Measurements from ENCODE around the gene RNH1. TPM values are rescaled to one million over a fixed set of nuclear protein-coding genes. Genes with fewer than 3 reads are reported as not detected.

RNH1 gene
- total RNA-seq, 1 donor from 2014 or later, result 306 TPM

DNA sequence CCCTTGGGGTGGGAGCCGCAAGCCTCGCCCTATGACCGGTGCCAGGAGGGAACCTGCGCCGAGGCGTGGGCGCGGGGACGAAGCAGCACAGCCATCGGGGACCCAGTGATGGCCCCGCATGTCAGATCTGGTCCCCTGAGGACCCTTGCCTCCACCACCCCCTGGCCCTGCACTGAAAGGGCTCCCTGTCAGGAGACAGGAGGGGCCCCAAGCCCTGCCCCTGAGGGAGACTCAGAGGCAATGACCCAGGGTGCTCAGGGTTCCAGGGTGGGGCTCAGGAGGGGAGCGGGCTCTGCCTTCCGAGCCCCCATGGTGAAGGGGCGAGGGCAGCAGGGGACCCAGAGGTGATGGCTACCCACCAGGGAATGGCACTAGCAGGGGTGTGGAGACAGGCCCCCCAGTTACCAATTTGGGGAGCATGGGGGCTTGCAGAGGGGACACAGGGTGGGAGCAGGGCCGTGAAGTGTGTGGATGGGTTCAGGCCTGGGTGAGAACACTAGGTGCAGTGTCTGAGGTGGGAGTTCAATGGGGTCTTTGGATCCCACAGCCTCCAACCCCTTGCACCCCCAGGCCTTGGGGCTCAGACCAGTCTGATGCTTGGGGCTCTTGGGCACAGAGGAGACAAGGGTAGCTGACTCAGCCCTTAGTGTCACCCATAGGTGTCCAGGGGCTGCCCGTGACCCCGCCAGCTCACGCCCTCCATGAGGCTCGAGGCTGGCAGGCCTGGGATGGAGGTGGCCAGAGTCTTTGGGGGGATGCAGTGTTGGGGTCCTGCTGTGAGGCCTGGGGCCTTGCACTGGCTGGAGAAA, 30.8 kb upstream of the RNH1 start:
- no peak for DNase-seq (ENCODE audit: low read depth, low spot score)

DNA sequence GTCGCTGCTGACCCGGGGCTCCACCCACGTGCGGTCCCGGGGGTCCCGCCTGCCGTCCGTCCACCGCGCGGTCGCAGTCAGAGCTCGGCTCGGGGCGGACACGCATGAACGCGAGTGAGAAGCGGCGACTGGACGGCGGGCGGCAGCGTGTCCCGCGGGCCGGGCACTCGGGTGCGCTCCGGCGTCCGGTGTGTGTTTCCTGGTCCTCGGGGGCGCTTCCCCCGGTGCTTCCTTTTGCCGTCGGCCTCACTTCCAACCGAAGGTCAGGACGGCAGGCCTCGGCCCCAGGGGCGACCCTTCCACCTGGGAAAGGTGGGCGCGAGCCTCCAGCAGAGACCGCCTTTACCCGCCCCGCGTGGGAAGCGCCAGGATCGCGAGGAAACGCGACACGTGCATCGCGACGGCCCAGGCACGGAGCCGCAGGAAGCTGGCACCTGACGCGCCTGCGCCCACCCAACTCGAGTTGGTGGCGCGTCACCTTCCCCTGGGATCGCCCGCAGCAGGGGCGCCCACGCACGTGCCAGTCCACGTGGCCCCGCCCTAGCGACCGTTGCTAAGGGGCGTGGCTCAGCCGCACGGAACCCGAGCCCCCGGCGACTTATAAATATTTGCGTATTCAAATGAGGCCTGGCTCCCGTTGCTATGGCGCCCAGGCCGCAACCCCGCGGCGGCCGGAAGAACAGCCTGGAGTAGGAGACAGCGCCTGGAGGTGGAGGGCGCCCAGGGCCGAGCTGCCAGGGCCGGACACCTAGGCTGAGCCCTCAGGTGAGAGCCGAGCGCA, 30.0 kb upstream of the RNH1 start, which contains the start of gene LRRC56:
TSS of gene LRRC56 (plus strand) at position 687 of the 781 bp plus-strand sequence. CDS start 3,158 bp downstream, outside the sequence.
- DNase-seq (ENCODE audit: low read depth, low spot score), result no peak

DNA sequence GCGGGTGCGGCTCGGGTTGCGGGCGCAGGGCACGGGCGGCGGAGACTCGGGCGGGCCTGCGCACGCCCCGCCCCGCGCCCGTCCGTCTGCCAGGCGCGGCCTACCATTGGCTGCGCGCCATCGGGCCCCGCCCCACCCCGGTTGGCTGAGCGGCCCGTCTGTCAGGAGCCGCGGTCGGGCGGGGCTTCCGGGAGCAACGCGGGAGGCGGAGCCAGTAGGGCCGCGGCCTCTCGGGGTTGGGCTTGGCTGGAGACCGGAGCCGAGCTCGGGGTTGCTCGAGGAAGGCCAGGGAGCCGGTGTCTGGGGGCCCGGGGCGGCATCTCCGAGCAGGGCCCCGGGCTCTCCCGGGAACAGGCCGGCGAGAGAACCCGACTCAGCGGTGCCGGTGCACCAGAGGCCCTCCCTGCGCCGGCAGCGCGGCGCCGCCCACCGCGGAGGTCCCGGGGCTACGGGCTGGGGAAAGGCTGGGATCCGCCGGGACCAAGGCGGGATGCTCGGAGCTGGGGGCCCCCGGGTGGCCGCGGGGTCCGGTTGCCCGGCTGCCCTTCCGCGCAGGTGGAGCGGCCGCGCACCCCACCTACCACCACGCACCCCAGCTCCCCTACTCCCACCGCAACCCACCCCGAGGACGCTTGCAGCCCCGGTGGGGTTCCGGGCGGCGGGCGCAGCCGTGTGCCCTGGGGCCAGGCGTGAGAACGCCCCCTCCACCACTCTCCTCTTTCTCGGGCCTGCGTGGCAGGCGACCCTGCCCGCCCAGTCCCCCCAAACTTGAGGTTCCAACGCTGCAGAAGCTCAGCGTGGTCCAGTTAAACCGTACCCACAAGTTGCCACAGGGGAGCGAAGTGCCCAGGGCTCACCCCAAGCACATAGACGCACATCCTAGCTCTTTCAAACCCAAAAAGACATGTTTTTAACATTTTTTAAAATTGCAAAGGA, 28.7 kb upstream of the RNH1 start, which contains the start of gene HRAS:
TSS of gene HRAS (minus strand) at position 58 of the 936 bp plus-strand sequence.
- DNase-seq (ENCODE audit: low read depth, low spot score), result peak; percentile 80

DNA sequence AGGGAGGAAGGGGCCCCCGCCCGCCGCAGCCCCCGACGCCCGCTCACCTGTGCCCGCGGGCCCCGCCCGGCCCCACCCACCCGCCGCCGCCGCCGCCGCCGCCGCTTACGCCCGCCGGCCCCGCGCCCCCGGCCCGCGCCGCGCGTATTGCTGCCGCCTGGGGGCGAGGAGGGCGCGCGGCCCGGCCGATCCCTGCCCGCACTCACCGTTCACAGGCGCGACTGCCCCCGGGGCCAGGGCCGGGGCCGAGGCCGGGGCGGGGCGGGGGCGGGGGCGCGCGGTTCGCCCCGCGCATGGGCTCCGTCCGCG, 28.1 kb upstream of the RNH1 start:
- DNase-seq (ENCODE audit: low read depth, low spot score), result no peak

DNA sequence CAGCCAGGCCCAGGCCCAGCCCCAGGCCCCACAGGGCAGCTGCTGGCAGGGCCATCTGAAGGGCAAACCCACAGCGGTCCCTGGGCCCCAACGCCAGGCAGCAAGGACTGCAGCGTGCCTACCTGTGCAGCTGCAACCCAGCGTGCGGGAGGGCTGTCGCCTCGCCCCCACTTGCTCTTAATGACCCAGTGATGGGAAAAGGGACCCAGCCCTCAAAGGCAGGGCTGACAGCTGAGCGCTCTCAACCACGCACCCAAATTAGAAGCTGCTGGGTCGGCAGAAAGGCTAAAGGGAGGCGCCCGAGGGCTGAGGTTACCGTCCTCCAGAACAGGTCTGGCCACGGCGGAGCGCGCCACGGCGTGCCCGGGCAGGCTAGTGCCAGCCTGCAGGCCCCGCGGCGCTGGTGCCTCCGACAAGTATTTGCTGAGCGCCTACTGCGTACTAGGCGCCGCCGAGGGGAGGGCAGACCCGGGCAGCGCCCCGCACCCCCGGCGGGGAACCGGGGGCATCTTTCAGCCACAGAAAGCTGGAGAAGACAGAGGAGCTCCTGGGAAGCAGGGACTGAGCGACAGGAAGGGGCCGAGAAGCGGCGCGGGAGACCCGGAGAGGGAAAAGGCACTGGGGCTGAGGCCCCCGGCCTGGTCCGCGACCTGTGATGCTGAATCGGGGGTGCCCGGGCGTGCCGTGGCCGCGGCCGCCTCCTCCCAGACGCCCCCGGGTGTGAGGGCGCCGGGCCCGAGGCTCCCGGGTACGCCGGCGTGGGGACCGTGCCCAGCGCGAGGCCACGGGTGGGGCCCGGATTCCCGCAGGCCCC, 27.6 kb upstream of the RNH1 start:
- DNase-seq (ENCODE audit: low read depth, low spot score), result no peak

DNA sequence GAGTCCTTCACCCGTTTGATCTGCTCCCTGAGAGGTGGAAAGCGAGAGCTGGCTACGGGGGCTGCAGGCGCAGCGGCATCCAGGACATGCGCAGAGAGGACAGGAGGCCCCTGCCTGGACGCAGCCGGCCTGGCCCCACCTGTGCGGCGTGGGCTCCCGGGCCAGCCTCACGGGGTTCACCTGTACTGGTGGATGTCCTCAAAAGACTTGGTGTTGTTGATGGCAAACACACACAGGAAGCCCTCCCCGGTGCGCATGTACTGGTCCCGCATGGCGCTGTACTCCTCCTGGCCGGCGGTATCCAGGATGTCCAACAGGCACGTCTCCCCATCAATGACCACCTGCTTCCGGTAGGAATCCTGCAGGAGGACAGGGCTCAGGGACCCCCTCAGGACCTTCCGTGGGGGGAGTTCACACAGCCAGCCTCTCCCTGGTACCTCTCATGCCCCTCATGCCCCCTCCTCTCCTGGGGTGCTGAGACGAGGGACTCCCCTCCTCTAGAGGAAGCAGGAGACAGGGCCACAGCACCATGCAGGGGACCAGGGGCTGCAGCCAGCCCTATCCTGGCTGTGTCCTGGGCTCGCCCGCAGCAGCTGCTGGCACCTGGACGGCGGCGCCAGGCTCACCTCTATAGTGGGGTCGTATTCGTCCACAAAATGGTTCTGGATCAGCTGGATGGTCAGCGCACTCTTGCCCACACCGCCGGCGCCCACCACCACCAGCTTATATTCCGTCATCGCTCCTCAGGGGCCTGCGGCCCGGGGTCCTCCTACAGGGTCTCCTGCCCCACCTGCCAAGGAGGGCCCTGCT, 26.7 kb upstream of the RNH1 start:
- no peak for DNase-seq (ENCODE audit: low read depth, low spot score)

DNA sequence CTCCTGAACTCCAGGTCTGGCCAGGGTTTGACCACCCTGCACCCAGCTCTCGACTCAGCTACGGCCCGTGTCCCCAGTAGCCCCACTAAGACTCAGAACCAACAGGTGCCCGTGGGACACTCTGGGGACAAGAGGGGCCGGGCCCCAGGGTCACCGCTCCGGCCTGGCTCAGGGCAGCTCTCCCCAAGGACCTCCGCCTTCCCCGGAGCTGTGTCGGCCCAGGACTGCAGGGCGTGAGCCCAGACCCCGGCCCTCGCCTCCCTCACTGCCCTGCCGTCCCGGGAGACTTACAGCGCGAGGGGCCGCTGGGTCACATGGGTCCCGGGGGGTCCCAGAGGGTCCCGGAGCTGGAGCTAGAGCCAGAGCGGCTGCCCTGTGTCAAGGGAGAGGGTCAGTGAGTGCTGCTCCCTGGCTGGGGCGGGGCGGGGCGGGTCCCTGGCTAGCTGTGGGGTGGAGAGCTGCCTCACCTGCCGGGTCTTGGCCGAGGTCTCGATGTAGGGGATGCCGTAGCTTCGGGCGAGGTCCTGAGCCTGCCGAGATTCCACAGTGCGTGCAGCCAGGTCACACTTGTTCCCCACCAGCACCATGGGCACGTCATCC, 26.0 kb upstream of the RNH1 start:
- DNase-seq (ENCODE audit: low read depth, low spot score), result no peak

DNA sequence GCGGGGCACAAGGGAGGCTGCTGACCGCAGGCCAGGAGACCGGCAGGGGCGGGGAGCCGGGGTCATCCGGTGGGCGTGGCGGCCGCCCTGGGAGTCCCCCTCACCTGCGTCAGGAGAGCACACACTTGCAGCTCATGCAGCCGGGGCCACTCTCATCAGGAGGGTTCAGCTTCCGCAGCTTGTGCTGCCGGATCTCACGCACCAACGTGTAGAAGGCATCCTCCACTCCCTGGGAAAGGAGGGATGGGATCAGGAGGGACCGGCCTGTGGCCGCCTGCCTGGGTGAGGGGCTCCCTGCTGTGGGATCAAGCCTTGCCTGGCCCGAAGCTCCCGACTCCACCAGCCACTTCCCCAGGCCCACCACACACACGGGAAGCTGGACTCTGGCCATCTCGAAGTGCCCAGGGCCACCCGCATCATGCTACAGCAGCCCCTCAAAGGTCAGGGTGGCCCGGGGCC, 25.5 kb upstream of the RNH1 start:
- no peak for DNase-seq (ENCODE audit: low read depth, low spot score)

DNA sequence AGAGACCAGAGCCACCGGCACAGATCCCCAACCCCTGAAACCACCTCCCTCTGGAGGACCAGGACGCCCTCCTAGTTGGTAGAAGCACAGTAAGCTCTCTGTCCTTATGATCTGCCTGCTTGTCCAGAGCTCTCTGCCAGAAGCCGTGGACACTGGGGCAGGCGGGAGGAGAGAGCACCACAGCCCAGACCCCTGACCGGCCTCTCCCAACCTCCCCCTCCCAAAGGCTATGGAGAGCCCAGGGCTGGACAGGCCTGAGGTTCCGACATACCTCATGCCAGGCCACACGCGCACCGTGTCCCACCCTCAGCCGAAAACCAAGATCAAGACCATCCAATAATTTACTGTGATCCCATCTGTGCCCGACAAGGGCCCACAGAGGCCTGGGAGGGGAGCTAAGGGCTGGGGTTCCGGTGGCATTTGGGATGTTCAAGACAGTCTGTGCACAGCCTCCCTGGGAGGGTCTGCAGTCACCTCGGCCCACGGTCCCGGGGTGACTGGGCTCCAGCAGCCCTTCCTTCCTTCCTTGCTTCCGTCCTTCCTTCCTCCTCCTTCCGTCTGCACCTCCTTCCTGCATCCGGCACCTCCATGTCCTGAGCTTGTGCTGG, 25.0 kb upstream of the RNH1 start:
- no peak for DNase-seq (ENCODE audit: low read depth, low spot score)

DNA sequence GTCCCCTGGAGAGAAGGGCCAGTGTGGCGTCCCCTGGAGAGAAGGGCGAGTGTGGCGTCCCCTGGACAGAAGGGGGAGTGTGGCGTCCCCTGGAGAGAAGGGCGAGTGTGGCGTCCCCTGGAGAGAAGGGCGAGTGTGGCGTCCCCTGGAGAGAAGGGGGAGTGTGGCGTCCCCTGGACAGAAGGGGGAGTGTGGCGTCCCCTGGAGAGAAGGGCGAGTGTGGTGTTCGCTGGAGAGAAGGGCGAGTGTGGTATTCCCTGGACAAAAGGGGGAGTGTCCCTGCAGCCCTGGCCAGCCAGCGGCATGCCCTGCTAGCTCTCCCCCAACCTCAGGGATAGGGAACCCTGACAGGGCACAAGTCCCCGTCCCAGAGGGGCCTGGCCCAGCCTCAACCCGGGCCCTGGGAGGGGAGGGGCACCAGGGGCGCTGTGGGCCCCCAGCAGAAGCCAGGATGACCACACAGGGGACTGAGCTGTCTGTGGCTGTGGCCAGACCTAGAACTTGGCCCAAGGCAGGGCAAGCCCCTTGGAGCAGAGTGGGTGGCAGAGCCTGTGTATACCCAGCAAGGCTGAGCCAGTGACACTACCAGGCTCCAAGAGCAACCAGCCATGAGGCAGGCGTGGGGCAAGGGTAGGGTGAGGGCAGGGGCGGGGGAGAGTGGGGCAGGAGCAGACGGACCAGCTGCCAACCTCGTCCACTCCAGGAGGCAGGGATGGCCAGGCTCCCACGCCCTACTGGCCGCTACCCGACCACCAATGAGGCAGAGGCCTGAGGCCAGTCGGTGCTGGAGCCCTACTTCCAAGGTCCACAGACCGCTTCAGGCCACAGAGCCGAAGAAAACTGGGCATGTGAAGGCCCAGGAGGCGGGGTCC, 24.2 kb upstream of the RNH1 start:
- DNase-seq (ENCODE audit: low read depth, low spot score), result no peak

DNA sequence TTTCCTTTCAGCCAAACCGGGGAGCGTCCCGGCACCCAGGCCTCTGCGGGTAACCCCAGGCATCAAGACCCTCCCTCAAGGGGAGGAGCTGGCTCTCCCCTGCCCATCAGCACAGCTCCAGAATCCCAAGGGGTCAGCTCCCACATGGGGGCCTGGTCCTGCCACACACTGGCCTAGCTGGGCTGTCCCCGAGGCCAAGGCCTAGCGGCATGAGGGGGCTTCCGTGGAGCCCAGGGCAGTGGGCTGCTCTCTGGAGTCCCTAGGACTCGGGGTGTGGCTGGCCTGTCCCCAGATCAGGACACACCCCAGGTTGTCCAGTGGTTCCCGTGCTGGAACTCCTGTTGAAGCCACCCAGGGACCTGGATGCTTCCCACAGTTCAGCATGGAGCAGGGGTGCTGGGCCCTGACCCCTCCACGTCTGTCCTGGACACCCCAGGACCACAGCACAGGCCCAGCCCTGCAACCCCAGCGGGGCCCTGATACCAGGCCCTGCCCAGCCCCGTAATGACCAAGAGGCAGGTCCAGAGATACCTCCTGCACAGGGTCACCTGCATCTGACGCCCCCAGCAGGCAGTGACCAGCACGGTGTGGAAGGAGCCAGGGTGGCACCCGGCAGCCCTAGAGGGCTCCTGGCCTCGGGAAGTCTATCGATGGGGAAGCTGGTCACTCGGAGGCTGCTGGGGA, 22.8 kb upstream of the RNH1 start:
- DNase-seq (ENCODE audit: low read depth, low spot score), result no peak

DNA sequence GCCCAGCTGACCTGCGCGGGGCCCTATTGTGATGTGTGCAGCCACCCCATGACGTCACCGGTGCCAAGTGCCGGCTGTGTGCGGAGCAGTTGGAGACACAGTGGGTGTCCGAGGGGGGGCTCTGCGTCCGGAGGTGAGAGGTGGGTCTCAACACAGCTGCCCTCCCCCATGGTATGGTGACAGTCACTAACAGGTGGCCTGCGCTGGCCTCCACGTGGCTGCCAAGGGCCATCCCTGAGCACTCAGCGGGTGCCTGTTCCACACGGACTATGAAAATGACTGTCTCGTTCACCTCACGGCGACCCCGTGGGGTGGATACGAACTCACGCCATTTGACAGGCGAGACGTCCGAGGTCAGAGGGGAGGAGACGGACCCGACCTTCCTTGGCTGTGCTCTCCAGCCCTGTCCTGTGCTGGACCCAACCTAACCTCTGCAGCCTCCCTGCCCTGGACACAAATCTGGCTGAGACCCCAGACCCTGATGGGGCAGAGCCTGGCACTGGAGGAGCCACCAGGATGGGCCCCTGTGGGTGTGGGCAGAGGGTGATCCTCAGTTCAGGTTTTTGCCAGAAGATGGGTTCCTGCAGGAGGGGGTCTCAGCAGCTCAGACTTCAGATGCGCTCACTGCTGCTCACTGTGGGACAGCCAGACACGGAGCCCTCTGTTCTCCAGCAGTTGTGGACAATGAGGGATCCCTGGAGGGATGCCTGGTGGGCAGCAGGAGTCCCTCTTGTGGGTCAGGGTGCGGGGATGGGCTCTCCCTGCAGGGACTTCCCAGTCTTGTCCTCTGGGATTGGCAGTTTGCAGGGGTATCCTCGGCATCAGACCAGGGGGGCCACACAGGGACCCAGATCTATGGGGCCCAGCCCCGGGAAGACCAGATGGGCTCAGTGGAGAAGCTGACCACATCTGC, 22.0 kb upstream of the RNH1 start:
- DNase-seq (ENCODE audit: low read depth, low spot score), result no peak

DNA sequence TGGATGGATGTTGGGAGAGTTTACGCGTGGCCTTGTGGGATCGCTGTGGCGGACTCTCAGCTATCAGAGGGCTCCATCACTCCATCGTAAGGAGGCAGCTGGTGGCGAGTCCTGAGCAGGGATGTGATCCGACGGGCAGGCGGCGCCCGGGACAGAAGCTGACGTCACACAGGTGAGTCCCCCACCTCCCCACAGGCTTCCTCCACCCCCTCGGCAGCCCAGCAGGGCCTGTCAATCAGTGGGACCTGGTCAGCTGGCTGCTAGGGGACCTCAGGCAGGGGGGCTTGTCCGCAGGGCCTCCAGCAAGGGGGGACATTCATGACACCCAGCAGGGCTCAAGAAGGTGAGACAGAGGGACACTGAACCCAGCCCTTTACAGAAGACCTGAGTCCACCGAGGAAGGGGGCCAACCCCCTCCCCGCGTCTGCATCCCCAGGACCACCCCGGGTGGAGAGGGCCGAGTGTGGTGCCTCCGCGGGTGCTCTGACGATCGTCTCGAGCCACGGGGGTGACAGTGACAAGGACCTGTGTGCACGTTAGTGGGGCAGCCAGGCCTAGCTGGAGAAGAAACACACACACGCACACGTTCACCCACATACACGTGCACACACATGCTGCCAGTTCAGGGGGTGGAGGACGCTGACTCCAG, 21.2 kb upstream of the RNH1 start:
- no peak for DNase-seq (ENCODE audit: low read depth, low spot score)

DNA sequence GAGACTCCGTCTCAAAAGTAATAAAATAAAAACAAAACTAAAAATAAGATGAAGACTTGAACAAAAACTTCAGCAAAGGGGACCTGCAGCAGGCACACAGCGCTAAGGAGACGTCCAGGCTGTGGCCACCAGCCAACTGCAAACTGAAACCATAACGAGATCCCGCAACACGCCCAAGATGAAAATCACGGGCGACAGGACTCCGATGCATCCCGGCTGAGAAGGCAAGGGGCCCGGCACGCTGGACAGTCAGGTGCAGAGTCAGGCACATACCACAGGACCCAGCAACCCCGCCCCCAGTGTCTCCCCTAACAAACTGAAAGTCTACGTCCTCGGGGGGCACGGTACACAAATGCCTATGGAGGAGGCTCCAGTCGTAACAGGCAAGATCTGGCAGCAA, 19.1 kb upstream of the RNH1 start:
- DNase-seq (ENCODE audit: low read depth, low spot score), result no peak

DNA sequence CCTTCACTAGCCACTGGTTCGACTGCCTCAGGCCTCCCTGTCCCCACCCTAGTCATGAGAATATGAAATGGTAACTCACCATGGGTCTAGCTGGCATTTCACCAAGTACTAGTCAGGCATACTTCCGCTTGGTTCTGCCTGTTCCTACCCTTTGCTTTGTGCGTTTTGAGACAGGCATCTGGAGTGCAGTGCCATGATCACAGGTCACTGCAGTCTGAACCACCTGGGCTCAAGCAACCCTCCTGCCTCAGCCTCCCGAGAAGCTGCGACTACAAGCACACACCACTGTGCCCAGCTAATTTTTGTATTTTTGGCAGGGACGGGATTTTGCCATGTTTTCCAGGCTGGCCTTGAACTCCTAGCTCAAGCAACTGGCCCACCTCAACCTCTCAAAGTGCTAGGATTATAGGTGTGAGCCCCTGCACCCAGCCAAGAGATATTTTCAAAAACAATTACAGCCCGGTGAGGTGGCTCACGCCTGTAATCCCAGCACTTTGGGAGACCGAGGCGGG, 14.2 kb upstream of the RNH1 start:
- DNase-seq (ENCODE audit: low read depth, low spot score), result no peak

All from pulmonary artery endothelial cell (primary cell).